HUDEP-2 (cell line): ENCODE data around the gene FUT2.
"Not testable (repeated sequence)": the region's sequence is repeated elsewhere in the genome, so short reads cannot be mapped to it uniquely, and the experiment has no call there.

Experiments
- DNase-seq, 76 experiments: peaks; one replicate each; lab custom pipeline; 2025; ENCODE audit not compliant: unreplicated experiment in 76 of 76; lab: John Stamatoyannopoulos, UW

Gene FUT2

DNA sequence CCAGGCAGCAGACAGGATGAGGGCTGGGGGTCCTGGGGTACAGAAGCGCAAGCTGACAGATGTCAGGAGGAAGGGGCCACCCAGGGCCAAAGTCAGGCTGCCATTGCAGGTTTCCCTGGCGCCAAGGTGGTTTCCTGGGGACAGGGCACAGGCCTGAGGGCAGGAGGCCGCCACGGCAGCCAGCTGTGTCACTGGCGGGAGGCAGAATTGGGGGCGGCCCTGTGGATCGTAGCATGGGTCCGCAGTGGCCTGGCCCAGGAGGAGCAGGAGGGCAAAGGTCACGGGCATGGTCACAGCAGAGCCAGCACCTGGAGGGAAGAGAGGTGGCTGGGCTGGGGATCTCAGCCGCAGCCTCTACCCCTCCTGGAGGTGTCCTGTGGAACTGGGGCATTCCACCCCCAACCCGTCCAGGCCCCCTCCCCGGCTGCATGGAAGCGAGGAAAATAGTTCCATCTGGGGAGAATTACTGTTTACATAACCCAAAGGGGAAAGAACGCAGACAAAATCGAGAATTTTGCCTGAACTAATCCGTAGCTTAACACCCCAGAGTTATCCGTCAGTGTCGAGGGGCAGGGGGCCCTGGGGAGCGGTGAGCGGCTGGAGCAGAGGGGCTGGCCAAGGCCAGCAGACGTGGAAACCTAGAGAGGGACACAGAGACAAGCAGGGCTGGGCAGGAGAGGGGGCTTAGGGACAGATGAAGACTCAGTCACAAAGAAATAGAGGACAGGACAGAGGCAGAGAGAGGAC, 24.9 kb upstream of the FUT2 start:
- no peak for DNase-seq

DNA sequence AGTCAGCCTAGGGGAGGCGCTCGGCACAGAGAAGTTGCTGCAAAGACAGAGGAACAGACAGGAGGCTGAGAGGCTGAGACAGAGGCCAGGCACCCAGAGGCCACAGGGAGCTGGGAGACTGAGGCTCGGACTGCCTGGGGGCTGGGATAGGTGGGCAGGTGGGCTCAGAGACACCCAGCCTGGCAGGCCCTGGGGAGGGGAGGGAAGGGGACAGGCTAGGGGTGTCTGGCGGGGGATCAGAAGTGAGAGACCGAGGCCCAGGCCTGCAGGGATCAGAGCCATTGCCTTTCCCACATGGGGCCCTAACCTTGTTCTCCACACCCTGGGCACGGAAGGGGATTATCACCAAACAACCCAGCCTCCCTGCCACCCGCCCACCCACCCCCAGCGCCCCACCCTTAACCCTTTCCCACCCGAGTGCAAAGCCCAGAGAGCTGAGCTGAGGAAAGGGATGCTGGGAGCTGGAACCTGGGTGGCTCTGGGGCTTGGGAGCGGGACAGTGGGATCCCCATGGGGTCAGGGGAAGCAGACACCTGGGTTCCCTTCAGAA, 24.2 kb upstream of the FUT2 start:
- peak in 1 of 76 experiments; percentile 17 for DNase-seq

DNA sequence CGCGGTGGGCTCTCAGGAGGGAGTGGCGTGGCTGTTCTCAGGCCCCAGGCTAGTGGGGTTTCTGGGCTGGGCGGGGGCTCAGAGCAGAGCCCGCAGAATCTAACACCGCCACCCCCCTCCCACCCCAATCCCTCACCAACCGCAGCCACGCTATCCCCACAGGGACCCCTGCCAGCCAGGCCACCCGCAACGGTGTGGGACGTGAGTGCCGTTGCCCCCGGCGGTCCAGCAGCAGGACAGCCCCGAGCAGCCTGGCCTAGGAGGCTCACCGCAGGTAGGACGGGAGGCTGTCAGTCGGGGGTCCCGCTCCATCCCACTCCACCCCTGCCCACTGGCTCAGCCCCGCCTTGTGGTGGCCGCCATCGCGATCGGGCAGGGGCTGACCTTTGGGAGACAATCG, 22.8 kb upstream of the FUT2 start, which contains the start of gene NTN5:
Gene NTN5, minus strand, starts transcription at position 24 of the 400 bp plus-strand sequence. CDS start 2,031 bp downstream, outside the sequence.
- DNase-seq: no peak

DNA sequence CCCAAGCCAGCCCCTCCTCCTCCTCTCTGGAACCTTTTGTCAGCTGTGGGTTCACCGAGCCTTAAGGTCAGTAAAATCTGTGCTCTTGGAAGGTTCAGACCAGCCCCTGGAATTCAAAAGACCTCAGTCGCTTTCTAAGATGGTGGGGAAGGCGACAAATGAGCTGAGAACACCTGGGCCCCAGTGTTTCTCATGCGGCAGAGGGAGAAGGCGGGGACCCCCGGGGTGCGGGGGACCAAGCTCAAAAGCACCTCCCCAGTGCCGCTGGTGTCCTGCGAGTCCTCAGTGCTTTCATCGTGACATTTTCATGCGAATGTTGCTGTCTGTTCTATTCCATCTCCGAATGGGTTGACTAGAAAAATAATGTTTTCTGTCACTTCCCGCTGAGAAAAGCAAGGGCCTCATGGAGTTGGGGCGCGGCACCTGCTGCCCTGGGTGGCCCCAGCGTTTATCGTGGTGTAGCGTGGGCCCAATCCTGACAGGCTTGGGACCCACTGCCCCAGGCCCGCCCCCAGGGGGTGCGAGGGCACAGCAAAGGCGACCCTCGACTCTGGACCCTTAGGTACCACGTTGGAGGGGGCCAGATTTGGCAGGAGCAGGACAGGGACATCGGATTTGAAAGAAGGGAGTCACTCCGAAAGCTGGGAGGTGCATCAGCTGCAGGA, 22.2 kb upstream of the FUT2 start:
- no peak for DNase-seq

DNA sequence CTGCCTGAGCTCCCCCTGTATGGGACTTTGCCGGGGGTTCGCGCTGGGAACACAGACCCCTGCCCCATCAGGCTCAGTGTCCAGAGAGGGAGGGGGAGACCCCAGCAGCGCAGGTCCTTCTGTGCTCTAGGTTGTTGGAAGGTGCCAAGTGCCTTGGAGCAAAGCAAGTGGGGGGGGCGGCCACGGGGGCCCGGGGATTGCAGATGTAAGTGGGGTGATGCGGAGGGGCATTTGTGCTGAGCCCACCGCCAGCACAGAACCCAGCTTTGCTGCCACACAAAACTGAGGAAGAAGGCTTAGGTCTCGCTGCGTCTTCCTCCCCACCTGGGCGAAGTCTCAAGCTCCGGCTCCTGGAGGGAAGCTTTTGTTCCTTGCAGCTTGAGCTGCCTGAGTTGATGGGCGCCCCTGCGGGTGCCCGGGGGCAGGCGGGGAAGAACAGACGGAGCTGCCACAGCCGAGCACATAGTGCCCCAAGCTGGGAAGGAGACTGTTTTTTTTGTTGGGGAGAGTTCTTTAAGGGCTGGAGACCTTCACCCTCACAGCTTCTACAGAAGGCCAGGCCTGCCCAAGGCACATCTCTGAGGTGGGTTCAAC, 21.5 kb upstream of the FUT2 start:
- DNase-seq: no peak

DNA sequence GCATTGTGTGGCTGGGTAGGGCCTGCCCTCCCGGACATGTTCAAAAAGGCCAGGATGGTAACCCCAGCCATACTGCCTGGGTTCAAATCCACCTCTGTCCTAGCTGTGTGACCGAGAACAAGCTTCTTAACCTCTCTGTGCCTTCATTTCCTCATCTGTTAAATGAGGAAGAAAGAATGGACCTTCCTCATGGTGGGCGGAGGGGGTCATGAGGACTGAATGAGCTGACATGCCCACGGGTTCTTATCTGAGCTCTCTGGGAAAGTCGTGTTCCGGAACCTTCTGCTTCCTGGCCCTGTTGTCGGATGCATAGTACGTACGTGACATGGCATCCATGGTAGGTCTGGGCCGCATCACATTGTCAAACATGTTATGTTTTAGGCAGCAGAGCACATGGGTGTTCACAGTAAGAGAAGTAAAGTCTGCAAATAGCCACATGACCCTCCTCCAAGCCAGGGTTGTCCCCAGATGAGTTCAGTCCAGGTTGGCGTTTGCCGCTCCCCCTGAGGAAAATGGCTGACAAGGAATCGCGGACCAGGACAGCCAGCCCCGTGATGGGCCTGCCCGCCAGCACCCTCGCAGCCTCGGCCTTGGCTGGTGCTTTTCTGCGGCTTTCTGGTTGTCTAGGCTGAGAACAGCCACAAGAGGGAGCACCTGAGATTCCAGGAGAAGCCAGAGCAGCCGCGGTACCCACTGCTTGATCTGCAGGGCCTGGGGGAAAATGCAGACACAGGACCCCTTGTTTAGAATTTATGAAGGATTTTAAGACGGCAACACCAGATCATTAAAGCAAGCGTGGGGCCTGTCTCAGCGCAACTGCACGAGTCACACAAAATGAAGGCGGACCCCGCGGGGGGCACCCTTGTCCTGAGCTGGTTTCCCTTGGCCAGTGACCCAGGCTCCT, 20.6 kb upstream of the FUT2 start:
- DNase-seq: peak in 70 of 76 experiments; percentile 44 to 93 (median 78)

DNA sequence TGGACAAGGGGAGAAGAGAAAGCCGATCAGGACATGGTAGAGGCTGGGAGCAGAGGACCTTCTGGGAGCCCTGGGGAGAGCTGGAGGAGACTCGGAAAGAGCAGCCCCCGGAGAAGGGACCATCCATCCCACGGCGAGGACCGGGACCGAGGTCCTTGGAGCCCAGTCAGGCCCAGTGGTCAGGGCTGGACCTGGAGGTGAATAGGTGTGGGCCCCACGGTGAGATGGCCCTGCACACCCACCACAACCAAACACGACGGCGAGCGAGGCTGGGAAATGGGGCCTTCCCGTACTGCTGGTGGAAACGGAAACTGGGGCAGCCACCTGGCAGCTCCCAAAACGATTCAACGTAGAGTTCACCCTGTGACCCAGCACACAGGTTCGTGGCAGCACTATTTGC, 19.3 kb upstream of the FUT2 start:
- no peak for DNase-seq

DNA sequence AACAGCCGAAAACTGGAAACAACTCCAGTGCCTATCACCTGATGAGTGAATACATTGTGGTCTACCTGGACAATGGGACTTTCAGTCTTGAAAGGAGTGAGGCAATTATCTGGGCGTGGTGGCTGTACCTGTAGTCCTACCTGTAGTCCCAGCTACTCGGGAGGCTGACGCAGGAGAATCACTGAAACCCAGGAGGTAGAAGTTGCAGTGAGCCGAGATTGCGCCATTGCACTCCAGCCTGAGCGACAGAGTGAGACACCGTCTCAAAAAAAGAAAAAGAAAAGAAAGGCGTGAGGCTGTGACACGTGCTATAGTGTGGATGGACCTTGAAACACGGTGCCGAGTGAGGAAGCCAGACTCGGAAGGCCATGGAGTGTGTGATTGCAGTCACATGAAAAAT, 18.9 kb upstream of the FUT2 start:
- no peak for DNase-seq

DNA sequence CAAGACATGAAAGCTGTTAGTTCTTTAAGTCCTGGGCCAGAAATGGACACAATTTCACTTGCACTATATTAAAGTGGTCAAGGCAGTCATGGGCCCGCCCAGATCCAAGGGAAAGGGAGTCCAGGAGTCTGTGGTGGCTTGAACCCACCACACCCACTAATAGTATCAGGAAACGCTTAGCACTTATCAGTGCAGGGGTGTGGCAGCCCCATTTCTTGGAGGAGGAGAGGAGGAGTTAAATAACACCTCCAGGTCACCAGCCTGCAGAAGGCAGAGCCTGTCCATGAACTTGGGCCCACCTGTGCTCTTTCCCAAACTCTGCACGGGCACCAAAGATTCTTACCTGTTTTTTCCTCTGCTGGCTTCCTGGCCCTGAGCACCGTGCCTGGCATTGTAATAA, 17.6 kb upstream of the FUT2 start:
- peak in 55 of 76 experiments; percentile 6 to 72 (median 35) for DNase-seq

DNA sequence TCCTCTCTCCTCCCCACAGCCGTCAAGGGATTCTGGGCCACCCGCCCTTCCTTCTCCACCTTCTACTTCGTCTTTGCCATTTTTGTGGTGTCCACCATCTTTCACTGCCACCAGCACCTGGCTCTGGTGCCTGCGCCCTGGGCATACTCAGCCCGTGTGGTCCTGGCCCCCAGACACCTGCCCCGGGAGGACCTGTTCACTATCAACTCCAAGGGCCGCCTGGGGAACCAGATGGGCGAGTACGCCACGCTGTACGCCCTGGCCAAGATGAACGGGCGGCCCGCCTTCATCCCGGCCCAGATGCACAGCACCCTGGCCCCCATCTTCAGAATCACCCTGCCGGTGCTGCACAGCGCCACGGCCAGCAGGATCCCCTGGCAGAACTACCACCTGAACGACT, 15.8 kb upstream of the FUT2 start:
- not testable (repeated sequence) for DNase-seq

DNA sequence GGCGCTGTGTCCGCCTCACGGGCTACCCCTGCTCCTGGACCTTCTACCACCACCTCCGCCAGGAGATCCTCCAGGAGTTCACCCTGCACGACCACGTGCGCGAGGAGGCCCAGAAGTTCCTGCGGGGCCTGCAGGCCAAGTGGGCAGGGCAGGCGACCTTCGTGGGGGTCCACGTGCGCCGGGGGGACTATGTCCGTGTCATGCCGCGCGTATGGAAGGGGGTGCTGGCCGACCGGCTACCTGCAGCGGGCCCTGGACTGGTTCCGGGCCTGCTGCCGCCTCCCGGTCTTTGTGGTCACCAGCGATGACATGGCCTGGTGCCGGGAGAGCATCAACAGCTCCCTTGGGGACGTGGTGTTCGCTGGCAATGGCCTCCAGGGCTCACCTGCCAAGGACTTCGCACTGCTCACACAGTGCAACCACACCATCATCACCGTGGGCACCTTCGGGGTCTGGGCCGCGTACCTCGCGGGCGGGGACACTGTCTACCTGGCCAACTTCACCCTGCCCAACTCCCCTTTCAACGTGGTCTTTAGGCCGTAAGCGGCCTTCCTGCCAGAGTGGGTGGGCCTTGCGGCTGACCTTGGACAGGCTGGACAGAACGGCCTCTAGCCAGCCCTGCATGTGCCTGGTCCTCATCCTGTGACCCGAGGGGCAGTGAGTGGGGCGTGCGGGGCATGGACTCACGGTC, 15.2 kb upstream of the FUT2 start:
- peak in 1 of 76 experiments; percentile 8 for DNase-seq

DNA sequence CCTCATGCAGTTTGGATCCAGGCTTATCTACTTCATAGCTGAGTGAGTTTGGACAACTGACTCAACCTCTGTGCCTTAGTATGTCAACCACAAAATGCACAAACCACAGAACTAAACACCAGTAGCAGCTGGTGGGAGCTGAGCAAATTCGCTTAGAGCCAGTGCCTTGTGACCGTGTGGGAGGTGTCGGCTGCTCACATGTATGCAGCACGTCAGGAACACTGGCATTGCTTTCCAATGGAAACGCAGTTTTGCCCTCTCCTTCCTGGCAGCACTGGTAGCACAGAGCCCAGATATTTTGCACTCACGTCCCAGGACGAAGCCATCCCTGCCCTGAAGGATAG, 14.7 kb upstream of the FUT2 start:
- DNase-seq: peak in 64 of 76 experiments; percentile 18 to 89 (median 68)

DNA sequence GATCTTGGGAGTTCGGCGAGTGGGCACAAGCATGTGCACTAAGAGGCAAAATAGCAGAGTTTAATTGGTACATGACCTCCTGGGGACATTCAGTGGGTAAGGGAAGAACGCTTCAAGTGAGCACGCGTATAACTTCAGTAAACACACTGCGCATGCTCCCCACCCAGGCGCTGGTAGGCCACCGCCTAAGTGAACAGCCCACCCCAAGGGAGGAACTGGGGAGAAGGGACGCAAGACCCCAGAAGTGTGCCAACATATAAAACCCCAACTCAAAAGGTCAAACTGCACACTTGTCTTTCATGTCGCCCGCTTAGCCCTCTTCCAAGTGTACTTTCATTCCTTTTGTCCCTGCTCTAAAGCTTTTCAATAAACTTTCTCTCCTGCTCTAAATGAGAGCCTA, 12.4 kb upstream of the FUT2 start:
- no peak for DNase-seq

DNA sequence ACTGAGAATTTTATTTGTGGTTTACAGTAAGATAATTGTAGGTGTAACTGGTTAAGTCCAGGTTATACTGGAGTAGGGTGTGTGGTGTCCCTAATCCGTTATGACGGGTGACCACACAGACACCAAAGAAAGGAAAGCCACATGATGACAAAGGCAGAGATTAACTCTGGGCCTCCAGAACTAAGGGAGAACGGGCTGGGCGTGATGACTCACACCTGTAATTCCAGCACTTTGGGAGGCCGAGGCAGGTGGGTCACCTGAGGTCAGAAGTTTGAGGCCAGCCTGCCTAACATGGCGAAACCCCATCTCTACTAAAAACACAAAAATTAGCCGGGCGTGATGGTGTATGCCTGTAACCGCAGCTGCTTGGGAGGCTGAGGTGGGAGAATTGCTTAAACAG, 10.2 kb upstream of the FUT2 start:
- no peak for DNase-seq

DNA sequence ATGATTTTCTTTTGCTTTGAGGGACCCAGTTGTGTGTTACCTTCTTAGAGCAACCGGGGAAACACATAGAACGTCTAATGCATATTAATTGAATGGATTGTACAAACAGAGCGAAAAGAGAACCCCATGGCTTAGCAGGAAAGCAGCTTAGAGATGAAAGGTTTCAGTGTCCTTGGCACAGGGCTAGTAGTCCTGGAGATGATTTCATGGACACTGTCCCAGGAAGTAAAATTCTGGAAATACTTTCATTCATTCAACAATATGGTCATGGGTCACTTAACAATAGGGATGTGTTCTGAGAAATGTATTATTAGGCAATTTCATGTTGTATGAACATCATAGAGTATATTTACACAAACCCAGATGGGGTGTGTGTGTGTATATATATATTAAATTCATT, 9.7 kb upstream of the FUT2 start:
- DNase-seq: peak in 1 of 76 experiments; percentile 17

DNA sequence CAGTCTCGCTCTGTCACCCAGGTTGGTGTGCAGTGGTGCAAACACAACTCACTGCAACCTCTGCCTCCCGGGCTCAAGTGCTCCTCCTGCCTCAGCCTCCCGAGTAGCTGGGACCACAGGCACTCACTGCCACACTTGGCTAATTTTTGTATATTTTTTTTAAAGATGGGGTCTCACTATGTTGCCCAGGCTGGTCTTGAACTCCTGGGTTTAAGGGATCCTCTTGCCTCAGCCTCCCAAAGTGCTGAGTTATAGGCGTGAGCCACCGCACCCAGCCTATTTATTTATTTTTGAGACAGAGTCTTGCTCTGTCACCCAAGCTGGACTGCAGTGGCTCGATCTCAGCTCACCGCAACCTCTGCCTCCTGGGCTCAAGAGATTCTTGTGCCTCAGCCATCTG, 9.1 kb upstream of the FUT2 start:
- not testable (repeated sequence) for DNase-seq

DNA sequence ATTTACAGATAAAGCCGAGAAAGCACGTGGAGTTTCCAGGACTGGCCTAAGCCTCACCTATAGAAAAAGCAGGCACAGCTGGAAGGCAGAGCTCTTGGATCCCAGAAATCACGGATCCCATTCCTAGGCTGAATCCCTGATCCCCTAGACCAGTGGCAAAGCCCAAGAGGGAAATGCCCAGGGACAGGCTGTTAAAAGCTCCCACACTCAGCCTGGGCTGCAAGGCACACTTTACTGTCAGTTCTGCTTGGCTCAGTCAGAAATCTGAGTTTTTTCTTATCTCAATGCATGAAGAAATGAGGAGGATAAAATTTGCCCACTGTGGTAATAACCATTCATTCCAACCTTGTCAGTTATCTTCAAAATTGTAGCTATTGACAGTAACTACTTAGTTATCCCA, 8.0 kb upstream of the FUT2 start:
- no peak for DNase-seq

DNA sequence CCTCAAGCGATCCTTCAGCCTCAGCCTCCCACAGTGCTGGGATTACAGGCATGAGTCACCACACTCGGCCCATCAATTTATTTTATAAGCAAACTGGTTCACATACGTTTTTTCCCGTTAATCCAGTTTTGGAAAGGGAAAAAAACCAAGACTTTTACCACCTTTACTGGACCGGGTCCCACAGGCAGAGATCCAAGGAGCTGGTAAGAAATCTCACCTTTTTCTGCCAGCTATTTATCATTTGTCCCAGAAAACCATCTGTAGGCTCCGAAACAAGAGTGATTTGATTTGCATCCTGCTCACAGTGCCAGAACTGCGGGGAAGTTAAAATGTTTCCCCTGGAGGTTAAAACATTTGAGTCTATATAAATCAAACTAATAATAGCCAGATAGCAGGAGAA, 6.3 kb upstream of the FUT2 start:
- no peak for DNase-seq

DNA sequence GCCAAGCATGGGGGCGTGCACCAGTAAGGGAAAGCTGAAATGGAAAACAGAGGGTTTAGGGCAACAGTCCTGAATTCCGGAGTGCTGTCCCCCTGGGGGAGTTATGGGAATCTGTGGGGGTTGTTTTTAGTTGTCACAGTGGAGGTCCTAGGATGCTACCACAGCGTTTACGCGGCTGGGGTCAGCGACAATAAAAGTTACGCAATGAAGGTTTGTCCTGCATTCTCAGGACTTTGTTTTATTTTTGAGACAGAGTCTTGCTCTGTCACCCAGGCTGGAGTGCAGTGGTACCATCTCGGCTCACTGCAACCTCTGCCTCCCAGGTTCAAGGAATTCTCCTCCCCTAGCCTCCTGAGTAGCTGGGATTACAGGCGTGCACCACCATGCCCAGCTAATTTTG, 2.1 kb upstream of the FUT2 start:
- DNase-seq: not testable (repeated sequence)
